Fibroblast of mammary gland (primary cell): ENCODE measurements around the gene ADSS1.
"Not testable (repeated sequence)": the region's sequence is repeated elsewhere in the genome, so short reads cannot be mapped to it uniquely, and the experiment has no call there.

Experiments used
- DNase-seq: peaks from one replicate; pipeline ENCODE4 v3.0.0-alpha.2; 2010; ENCODE audit warnings: low read depth
- H3K4me3 ChIP-seq: 2 replicates; pipeline ENCODE4 v1.5.1; 2011; ENCODE audit warnings: low read depth, mild to moderate bottlenecking, low read length, moderate library complexity; ENCODE audit not compliant: control insufficient read depth
- TF ChIP-seq, protein P1 (sequence below): conservative IDR thresholded peaks from 2 replicates; pipeline ENCODE4 v1.5.1; 2011; ENCODE audit warnings: low read depth, low read length, inconsistent platforms; ENCODE audit not compliant: control insufficient read depth, insufficient read depth

ADSS1 gene

DNA sequence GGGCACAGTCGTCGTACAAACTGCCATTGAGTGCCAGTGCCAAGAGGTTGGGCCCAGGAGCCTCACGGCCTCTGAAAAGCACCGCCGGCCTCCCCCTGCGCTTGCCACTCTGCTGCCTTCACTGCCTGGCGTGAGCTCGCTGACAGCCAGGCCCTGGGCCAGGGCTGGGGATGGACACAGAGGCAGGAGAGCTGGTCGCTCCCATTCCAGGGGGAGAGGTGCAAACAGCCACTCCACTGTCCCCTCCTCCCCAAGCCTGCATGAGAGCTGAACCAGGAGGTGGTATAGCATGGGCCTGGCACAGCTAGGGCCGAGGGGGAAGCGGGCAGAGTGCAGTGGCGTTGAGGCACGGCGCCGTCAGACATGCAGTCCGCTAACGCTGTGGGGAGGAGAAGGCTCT is 4.6 kb downstream of the ADSS1 start:
- H3K4me3 ChIP-seq, result no peak overlapping the region

DNA sequence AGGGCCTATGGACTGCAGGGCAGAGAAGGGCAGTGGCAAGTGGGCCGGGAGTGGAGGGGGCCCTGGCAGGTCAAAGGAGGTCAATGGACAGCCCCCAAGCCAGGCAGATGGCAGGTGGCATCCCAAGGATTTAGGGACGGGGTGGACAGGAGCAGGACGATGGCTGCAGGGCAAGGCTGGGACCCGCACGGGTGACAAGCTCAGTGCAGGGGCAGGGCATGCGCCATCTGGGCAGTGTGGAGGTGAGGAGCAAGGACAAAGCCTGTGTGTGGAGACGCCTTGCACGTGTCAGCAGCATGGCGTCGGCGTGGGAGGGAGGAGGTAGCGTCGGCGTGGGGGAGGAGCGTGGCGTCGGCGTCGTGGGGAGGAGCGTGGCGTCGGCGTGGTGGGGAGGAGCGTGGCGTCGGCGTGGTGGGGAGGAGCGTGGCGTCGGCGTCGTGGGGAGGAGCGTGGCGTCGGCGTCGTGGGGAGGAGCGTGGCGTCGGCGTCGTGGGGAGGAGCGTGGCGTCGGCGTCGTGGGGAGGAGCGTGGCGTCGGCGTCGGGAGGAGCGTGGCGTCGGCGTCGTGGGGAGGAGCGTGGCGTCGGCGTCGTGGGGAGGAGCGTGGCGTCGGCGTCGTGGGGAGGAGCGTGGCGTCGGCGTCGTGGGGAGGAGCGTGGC is 5.3 kb downstream of the ADSS1 start:
- not testable (repeated sequence) for DNase-seq, H3K4me3 ChIP-seq

More for the DNA sequence above, 4.6 kb downstream of the ADSS1 start:
- DNase-seq, result no peak
- TF ChIP-seq, protein P1, sequence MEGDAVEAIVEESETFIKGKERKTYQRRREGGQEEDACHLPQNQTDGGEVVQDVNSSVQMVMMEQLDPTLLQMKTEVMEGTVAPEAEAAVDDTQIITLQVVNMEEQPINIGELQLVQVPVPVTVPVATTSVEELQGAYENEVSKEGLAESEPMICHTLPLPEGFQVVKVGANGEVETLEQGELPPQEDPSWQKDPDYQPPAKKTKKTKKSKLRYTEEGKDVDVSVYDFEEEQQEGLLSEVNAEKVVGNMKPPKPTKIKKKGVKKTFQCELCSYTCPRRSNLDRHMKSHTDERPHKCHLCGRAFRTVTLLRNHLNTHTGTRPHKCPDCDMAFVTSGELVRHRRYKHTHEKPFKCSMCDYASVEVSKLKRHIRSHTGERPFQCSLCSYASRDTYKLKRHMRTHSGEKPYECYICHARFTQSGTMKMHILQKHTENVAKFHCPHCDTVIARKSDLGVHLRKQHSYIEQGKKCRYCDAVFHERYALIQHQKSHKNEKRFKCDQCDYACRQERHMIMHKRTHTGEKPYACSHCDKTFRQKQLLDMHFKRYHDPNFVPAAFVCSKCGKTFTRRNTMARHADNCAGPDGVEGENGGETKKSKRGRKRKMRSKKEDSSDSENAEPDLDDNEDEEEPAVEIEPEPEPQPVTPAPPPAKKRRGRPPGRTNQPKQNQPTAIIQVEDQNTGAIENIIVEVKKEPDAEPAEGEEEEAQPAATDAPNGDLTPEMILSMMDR, result no peak

DNA sequence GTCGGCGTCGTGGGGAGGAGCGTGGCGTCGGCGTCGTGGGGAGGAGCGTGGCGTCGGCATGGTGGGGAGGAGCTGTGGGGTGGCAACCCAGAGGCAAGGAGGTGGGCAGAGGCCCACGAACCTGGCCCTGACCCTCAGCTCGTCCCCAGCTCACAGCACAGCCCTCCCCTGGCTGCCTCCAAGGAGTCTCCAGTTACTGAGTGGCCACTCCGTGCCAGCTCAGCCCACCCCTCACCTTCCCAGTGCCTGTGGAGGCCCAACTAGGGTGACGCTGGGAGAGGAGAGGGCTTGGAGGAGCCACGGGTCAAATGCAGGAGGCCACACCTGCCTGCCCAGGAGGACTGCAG is 5.8 kb downstream of the ADSS1 start:
- TF ChIP-seq, protein P1, result no peak
- H3K4me3 ChIP-seq, result no peak overlapping the region
- no peak for DNase-seq

DNA sequence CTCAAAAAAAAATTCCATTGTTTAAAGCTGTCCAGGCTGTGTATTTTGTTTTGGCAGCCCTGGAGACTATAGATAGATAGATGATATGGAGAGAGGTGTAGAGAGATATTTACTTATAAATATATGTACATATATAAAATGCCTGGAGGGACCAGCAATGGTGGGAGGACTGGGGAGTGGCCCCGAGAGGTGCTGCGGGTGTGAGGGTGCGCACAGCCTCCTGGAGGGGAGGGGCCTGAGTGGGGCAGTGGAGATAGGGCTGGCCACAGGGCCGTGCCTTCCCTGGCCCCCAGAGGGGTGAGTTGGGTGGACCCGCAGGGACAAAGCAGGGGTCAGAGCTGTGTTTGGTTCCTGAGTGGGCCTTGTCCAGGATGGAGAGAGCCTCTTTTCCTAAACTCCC is 6.5 kb downstream of the ADSS1 start:
- TF ChIP-seq, protein P1, result no peak
- no peak for DNase-seq
- H3K4me3 ChIP-seq, result no peak overlapping the region

DNA sequence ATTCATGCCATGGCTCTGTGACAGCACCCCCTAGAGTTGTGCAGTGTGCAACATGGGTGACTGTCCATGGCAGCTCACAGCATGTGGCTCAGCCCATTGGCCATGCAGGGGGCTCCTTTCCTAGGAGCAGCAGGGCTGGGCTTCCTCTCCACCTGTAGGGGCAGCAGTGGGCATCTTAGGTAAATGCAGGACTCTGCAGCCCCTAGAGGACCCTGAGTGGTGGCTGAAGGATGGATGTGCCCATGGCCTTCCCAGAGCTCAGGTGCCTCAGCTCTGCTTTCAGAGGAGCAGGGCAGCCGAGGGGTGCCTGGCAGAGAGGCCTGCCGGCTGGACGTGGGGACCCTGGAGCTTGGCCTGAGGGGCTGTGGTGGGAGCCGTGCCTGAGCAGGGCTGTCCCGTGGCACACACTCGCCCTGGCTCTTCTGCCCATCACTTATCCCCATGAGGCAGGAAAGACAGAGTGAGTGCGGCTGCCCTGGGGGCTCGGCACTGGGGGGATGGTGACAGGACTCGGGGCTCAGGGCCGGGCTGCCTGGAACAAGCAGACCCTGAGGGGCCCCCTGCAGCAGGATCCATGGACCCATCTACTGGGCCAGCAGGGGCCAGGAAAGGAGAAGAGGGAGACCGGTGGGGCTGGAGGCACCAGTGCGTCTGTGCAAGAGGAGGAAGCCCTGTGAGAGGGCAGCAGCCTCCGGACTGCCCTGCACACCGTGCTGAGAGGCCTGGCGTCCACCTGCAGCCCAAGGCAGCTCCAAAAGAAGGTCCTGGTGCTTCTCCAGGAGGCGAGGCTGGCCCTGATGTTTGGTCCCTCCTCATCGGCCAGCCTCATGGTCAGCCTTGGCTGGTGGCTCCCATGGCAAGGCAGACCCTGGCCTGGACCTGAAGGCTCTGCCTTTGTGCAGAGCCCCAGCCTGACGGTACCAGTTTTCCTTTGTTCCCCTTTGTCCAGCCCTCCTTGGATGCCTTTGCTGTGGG is 7.6 kb downstream of the ADSS1 start:
- no peak for DNase-seq
- TF ChIP-seq, protein P1, result peak; percentile 30
- no peak overlapping the region for H3K4me3 ChIP-seq

DNA sequence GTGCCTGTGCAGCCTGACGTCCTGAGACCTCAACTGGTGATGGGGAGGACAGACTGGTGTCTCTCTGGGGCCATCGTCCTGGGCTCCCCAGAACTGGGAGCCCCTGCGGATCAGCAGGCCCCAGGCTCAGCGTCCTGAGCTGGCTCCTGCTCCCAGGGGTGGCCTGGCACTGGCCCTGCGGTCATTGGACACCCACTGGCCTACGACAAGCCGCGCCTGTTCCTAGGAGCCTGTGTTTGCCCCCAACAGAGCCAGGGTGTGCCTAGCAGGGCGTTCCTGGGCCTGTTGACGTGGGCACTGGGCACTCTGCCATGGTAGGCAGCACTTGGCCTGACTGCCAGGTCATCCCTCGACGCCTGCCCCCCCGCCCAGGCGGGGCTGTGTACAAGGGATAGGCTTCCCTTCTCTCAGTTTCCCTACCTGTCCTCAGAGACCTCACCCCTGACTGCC is 8.4 kb downstream of the ADSS1 start:
- no peak overlapping the region for H3K4me3 ChIP-seq
- no peak for DNase-seq
- TF ChIP-seq, protein P1, result no peak
